A549 (cell line): ENCODE measurements around the gene CHST10.

ENCODE experiments used
- CTCF ChIP-seq: fragments of >200 bp; sonication (Bioruptor Twin); formaldehyde crosslinking; IDR thresholded peaks from 3 replicates; pipeline ENCODE4 v1.5.1; 2016
- E2F6 ChIP-seq: IDR thresholded peaks from 2 replicates; pipeline ENCODE4 v1.6.1; 2012; ENCODE audit warnings: low read depth, borderline replicate concordance
- HMGXB4 ChIP-seq: fragments of 250-450 bp; sonication (Bioruptor Pico); IDR thresholded peaks from 2 replicates; pipeline ENCODE4 v1.5.0; 2021; ENCODE audit warnings: mild to moderate bottlenecking, moderate library complexity, borderline replicate concordance
- MAZ ChIP-seq: fragments of 150-350 bp; IDR thresholded peaks from 2 replicates; pipeline ENCODE4 v1.6.1; 2014; ENCODE audit warnings: antibody characterized with exemption, low read depth, low read length, borderline replicate concordance
- MYC ChIP-seq: IDR thresholded peaks from 2 replicates; pipeline ENCODE4 v1.6.1; 2012; ENCODE audit warnings: mild to moderate bottlenecking, inconsistent platforms, low read length, improper control_type of control experiment, borderline replicate concordance
- POLR2A ChIP-seq: IDR thresholded peaks from 2 replicates; pipeline ENCODE4 v1.6.1; 2012; ENCODE audit warnings: mild to moderate bottlenecking, low read length
- POLR2AphosphoS2 ChIP-seq: conservative IDR thresholded peaks from 2 replicates; pipeline ENCODE4 v1.6.1; 2012; ENCODE audit warnings: low read length, improper control_type of control experiment, inconsistent platforms
- RAD21 ChIP-seq, 2 experiments: fragments of >200 bp in 1 of 2; sonication (Bioruptor Twin) in 1 of 2; formaldehyde crosslinking in 1 of 2; IDR thresholded peaks in 1 of 2; conservative IDR thresholded peaks in 1 of 2; 2 replicates in 1 of 2; 3 replicates in 1 of 2; pipeline ENCODE4 v1.6.1; 2012 to 2018; ENCODE audit warnings: inconsistent platforms in 1 of 2
- REST ChIP-seq: fragments of 200-600 bp; sonication (generic); IDR thresholded peaks from 2 replicates; pipeline ENCODE4 v1.6.1; 2016; ENCODE audit warnings: antibody characterized with exemption, mild to moderate bottlenecking, moderate library complexity
- RFX5 ChIP-seq: fragments of 450-650 bp; IDR thresholded peaks from 2 replicates; pipeline ENCODE4 v1.7.1; 2014; ENCODE audit warnings: antibody characterized with exemption, mild to moderate bottlenecking, moderate library complexity
- SREBF2 ChIP-seq: fragments of 450-650 bp; IDR thresholded peaks from 2 replicates; pipeline ENCODE4 v1.6.1; 2014; ENCODE audit warnings: mild to moderate bottlenecking, moderate library complexity
- ZFP36 ChIP-seq: fragments of 450-650 bp; IDR thresholded peaks from 2 replicates; pipeline ENCODE4 v1.6.1; 2014; ENCODE audit warnings: borderline replicate concordance; ENCODE audit not compliant: partially characterized antibody

- no peak for TF ChIP-seq MYC
- TF ChIP-seq POLR2A = no peak
- TF ChIP-seq REST = no peak
- TF ChIP-seq RAD21 (conservative IDR thresholded peaks at IDR 0.05 in 1 of 2, IDR thresholded peaks at IDR 0.05 in 1 of 2) = no peak
- TF ChIP-seq CTCF = no peak
- TF ChIP-seq E2F6 = no peak
- no peak for TF ChIP-seq ZFP36
- TF ChIP-seq SREBF2 = no peak
- TF ChIP-seq MAZ = no peak
- no peak for TF ChIP-seq POLR2AphosphoS2
- TF ChIP-seq RFX5 = no peak
- no peak for TF ChIP-seq HMGXB4 (CRISPR knock-in tag)
Observed at GRCh38 chr2:100407563-100407962, 9.9 kb downstream of the CHST10 start.
